GM18873 (cell line): ENCODE results near the gene DLX6.

Experiments
- ATAC-seq: cut with Tn5 transposase; IDR thresholded peaks from one replicate; pipeline ENCODE4 v1.9.1; 2021; ENCODE audit warnings: mild to moderate bottlenecking, moderate library complexity, moderate number of reproducible peaks; ENCODE audit not compliant: unreplicated experiment, low FRiP score

The DLX6 gene

GRCh38 chr7:97005183-97006054 is at the start of gene DLX6:
DLX6 (plus strand) TSS chr7:97005553; CDS start chr7:97005978, 425 bp downstream.
- ATAC-seq: no peak

GRCh38 chr7:96959135-96959534 is 46.2 kb upstream of the DLX6 start:
- ATAC-seq: no peak

GRCh38 chr7:96962221-96962885 is 43.0 kb upstream of the DLX6 start:
- no peak for ATAC-seq

- no peak for ATAC-seq
Measured at GRCh38 chr7:96968981-96969380, 36.4 kb upstream of the DLX6 start.

- no peak for ATAC-seq
Measured at GRCh38 chr7:96970739-96971138, 34.6 kb upstream of the DLX6 start.

- no peak for ATAC-seq
Measured at GRCh38 chr7:96973986-96974385, 31.4 kb upstream of the DLX6 start.

- no peak for ATAC-seq
Measured at GRCh38 chr7:96976106-96976505, 29.2 kb upstream of the DLX6 start.

GRCh38 chr7:96977445-96977844 is 27.9 kb upstream of the DLX6 start:
- no peak for ATAC-seq

- no peak for ATAC-seq
Measured at GRCh38 chr7:96979551-96980276, 25.6 kb upstream of the DLX6 start.

GRCh38 chr7:96982586-96982985 is 22.8 kb upstream of the DLX6 start:
- ATAC-seq: no peak

GRCh38 chr7:96985992-96986391 is 19.4 kb upstream of the DLX6 start:
- no peak for ATAC-seq

GRCh38 chr7:96986901-96987300 is 18.5 kb upstream of the DLX6 start:
- no peak for ATAC-seq

- no peak for ATAC-seq
Measured at GRCh38 chr7:96987719-96988118, 17.6 kb upstream of the DLX6 start.

- ATAC-seq: no peak
Measured at GRCh38 chr7:96989241-96989858, 16.0 kb upstream of the DLX6 start.

GRCh38 chr7:96989859-96990317 is 15.5 kb upstream of the DLX6 start:
- no peak for ATAC-seq

GRCh38 chr7:96991546-96992191 is 13.7 kb upstream of the DLX6 start:
- ATAC-seq: no peak

- ATAC-seq: no peak
Measured at GRCh38 chr7:96992192-96993005, 13.0 kb upstream of the DLX6 start.

- no peak for ATAC-seq
Measured at GRCh38 chr7:96993094-96993865, 12.1 kb upstream of the DLX6 start.

- ATAC-seq: no peak
Measured at GRCh38 chr7:96993980-96994379, 11.4 kb upstream of the DLX6 start.
